ENCODE results near the gene DDB1.
A peak's percentile ranks its signal among the peaks of the same experiment; 100 is the strongest.

The DDB1 gene

DNA sequence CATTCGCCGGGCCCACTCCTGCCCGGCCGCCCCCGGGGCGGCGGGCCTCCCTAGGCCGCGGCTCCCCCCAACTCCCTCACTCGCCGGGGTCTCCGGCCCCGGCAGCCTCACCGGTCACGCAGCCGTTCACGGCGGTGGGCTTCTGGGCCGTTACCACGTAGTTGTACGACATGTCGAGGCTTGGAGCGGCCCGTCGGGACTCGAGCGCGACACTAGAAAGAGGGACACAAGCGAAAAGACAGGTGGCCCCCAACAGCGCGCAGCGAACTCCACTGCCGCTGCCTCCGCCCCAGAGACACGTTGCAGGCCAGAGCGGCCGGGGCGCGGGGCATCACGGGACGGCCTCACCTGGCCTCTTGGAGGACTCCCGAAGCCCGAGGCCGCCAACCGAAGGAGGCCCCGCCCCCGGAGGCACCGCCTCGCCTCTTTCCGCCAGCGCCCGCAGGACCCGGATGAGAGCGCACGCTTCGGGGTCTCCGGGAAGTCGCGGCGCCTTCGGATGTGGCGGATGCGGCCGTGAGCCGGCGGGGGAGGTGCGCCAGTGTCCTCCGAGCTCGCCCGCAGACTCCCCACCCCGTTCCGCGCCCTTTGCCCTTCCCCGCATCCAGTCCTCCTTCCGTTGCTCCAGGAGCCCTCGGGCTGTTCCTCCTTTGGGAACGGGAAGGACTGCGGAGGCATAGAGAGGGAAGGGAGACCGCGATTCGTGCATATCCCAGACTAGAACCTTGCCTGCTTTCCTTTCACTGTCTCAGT is at the start of gene DDB1, which contains the start of gene TKFC:
DDB1 (minus strand) TSS at position 309 of the 753 bp plus-strand sequence; CDS start at position 172, 137 bp downstream.
TKFC (plus strand) TSS at position 432 of the 753 bp plus-strand sequence. CDS start 1,501 bp downstream, outside the sequence.
- DNase-seq = peak; percentile 95

DNA sequence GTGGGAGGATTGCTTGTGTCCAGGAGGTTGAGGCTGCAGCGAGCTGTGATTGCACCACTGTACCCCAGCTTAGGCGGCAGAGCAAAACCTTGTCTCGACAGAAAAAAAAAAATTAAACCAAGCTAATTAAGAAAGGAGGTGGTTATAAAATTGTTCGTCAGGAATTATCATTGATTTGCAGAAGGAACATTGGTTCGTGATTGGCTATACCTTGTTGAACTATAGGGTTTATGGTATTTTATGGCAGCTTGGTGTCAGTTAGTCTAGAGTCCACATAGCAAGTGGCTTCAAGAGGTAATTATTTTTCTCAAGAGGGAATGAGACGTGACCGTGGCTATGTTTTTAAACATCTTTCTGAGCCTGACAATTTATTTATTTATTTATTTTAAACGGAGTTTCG is 48.0 kb upstream of the DDB1 start:
- no peak for DNase-seq

DNA sequence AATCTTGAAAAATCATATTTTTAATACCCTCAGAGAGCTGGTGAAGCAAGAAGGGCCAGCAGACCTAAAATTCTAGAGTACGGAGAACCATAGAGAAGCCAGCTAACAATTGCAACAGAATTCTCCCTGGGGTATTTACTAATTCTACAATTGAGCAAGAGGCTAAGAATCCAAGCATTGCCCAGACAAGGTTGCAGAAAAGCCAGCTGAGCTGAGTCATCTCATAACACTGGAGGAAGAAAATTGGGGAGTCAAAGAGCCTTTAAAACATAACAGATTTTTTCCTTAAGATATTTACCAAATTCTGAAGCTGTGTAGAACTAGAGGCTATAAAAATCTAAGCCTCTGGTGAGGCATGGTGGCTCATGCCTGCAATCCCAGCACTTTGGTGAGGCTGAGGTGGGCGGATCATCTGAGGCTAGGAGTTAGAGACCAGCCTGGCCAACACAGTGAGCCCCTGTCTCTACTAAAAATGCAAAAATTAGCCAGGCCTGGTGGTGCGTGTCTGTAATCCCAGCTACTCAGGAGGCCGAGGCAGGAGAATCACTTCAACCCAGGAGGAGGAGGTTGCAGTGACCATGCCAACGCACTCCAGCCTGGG is 45.9 kb upstream of the DDB1 start:
- DNase-seq = no peak

DNA sequence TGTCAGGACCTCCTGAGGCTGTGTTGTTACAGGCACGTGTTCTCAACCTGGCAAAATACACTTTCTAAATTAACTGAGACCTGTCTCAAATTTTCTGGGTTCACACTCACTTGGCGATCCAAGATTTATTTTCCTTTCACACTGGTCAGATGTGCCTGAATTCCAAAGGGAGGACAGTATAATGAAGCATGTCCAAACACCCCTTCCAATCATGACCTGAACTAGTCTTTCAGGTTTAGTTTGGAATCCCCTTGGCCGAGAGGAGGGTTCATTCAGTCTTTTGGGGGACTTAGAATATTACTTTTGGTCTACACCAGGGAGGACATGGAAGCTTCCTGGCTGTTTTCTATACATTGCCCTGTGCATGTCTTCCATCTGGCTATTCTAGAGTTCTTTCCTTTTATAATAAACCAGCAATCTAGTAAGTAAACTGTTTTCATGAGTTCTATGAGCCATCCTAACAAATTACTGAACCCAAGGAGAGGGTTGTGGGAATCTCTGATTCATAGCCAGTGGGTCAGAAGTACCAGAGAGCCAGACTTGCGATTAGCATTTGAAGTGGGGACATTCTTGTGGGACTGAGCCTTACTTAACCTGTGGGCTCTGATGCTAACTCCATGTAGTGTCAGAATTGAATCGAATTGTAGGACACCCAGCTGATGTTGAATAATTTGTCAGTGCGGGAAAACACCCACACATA is 44.7 kb upstream of the DDB1 start:
- no peak for DNase-seq

DNA sequence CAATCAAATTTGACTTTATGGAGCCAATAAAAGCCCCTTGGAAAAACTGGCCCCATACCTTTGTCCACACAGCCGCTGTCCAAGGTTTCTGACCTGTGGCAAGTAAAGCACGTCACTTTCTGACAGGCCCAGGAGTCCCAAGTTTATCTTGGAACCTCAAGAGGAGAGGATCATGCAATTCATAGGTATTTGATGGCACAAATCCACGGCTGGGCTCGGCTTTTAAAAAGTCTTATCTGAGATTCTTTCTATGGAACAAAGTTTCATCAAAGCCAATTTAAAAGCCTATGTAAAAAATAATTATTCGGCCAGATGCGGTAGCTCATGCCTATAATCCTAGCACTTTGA is 42.8 kb upstream of the DDB1 start:
- no peak for DNase-seq

DNA sequence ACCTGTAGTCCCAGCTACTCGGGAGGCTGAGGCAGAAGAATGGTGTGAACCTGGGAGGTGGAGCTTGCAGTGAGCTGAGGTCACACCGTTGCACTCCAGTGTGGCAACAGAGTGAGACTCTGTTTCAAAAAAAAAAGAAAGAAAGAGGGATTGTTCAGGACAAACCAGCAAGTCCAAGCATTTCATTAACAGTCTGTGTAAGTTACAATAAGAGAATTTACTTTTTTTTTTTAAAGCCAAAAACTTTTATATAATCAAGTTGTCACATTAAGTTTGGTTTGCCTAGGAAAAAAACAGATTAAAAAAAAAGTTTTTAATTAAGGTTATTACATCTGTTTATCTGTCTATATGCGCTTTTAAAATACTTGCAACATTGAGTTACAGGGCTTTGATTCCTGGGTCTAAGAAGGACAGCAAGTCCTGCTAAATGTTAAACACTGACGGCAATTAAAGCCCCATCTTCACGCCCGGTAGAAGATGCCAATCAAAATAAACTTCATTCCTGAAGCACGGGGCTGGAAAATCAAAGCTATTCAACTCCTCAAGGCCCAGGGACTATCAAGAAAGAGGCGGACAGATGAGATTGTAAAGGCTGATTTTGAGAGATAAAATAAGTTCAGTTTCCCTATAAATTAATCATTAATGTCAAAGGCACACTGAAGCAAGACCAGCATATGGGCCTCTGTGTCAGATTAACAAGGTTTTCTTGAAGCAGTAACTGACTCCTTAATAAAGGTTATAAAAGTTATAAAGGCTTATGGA is 39.9 kb upstream of the DDB1 start:
- no peak for DNase-seq

DNA sequence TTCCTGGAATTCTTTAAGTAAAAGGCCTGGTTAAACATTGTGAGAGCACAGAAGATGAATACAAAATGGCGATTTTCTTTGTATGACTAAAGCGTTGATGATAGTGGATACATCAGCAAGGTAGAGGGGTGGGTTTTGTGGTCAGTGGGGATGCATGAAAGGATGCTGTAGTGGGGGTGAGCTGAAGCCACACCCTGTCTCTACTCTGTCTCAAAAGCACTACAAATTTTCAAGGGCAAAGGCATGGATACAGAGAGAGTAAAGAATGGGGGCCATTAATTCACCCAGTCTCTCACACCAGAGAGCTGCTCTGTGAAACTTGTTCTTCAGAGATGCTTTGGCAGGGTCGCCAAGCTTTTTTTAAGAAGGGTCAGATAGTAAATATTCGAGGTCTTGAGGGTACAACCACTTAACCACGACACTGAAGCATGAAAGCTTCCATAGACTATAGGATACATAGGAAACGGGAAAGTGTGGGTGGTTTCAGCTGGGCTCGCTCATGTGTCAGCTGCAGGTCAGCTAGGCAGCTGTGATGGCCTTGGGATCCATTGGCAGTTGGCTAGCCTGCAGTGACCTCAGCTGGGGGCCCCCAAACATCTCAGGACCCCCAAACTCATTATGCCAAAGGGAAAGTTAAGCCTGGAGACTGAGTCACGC is 37.6 kb upstream of the DDB1 start:
- no peak for DNase-seq

DNA sequence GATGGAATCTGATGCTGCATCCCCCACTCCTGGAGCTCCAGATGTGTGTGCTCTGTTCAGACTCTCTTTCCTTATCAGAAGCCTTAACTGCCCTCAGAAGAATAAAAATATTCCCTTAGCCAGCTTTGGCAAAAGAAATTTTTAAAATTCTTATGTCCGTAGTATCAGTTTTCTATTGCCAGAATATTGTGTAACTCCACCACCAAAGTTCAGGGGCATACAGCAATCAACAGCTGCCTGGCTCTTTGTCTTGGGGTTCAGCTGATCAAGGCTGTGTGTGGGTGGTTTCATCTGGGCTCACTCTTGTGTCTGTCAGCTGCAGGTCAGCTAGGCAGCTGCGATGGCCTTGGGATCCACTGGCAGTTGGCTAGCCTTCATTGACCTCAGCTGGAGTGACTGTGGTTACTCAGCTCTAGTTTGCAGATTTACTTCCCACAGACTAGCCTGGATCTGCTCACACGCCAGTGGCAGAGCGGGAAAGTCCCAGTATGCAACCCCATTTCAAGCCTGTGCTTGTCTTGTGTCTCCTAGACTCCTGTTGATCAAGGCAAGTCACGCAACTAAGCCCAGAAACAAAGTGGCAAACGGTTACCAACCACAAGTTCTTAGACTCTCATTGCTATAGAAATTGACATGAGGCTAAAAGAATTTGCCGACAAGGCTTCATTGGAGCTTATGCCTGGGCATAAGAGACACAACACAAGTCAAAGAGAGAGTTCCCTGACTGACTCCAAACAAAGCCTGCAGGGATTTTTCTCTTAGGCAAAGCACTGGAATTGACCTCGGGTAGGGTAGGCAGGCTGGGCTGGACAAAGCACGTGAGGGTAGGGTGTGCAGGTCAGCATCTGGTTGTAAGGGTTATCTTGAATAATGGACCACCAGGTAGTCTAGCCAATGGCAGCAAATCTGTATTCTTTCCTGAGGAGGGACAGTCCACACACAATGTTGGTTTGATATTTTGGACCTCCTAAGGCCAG is 36.8 kb upstream of the DDB1 start:
- no peak for DNase-seq

DNA sequence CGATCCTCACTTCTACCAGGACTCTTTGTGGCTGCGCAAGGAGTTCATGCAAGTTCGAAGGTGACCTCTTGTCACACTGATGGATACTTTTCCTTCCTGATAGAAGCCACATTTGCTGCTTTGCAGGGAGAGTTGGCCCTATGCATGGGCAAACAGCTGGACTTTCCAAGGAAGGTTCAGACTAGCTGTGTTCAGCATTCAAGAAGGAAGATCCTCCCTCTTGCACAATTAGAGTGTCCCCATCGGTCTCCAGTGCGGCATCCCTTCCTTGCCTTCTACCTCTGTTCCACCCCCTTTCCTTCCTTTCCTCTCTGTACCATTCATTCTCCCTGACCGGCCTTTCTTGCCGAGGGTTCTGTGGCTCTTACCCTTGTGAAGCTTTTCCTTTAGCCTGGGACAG is 35.7 kb upstream of the DDB1 start:
- no peak for DNase-seq

DNA sequence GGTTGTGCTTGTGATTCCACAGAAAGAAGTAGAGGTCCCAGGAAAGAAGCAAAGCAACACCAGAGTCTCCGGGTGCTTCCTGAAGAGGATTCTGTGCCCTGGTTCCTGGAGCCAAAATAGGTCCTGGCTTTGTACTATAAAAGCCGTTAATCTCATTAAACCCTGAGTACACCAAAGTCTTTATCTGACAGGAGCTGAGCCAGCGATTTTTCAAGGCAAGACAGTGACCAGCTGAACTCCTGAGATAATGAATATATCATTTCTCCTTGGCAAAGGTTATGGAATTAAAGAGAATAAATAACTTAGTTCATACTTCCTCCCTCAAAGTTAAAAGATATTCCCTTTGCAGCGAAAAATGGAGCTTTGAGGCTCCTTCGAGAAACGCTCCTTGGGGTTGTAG is 34.5 kb upstream of the DDB1 start:
- DNase-seq = no peak

DNA sequence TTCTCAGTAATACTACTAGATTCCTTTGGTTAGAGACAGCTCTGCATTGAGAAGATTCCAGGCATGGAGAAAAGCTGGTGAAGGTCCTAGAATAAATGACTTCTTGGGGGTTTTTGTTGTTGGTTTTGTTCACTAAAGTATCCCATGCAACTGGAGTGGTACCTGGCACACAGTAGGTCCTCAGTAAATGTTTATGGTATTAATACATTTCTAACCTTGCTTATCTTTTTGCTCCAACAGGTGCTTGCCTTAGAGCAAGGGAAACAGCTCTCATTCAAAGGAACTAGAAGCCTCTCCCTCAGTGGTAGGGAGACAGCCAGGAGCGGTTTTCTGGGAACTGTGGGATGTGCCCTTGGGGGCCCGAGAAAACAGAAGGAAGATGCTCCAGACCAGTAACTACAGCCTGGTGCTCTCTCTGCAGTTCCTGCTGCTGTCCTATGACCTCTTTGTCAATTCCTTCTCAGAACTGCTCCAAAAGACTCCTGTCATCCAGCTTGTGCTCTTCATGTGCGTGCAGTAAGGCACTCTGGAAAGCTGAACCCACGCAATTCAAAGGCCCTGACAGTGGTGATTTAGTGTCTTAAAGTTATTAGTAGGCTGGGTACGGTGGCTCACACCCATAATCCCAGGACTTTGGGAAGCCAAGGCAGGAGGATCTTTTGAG is 31.2 kb upstream of the DDB1 start:
- no peak for DNase-seq

DNA sequence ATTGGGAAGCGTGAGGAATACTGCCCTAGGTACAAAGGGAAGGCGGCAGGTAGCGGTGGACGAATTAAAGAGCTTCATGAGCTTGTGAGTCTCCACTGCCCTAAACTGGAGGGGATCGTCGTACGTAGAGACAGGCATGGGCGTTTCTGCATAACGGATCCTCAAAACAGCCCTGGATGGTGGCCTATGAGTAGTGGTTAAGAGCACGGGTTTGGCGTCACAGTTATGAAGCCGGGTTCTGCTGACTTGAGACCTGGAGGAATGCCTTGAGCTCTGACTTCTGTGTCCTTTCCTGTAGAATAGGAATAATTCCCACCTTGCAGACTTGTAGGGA is 29.6 kb upstream of the DDB1 start:
- peak; percentile 29 for DNase-seq

DNA sequence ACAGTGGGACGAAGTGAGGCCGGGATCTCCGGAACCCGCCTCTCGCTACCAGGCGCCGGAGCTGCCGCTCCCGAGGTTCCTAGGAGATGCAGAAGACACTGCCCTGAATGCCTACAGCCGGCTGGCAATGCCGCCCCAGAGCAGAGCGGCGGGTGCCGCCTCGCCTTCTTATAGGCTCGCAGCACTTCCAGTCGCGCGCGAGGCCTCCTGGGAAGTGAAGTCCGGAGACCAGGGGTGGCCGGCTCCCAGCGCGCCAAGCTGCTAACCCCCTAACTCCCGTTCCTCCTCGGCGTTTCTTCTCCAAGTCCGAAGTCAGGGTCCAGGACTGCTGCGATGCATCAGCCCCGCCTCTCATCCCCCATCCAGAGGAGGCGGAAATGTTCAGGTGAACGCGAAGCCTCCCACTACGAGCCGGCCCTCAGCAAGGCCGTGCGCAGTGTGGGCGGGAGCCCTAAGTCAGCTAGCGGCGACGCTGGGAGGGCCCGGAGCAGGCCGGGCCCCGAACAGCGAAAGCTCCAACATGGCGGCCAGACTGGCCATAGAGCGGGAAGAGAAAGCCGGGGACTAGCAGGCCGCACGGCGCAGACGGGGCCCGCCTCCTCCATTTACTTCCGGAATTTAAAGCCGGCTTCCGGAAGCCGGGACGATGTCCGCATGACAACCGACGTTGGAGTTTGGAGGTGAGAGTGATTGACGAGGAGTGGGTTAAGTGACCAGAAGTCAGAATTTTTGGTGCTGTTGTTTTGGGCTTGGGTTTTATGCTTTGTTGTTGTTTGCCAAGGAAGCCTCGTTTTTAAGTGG is 29.0 kb upstream of the DDB1 start, which contains the start of the genes CYB561A3 and TMEM138:
CYB561A3 (minus strand) TSS at position 142 of the 801 bp plus-strand sequence. CDS start 5,169 bp downstream, outside the sequence.
TMEM138 (plus strand) TSS at position 634 of the 801 bp plus-strand sequence. CDS start 2,017 bp downstream, outside the sequence.
- peak; percentile 88 for DNase-seq

DNA sequence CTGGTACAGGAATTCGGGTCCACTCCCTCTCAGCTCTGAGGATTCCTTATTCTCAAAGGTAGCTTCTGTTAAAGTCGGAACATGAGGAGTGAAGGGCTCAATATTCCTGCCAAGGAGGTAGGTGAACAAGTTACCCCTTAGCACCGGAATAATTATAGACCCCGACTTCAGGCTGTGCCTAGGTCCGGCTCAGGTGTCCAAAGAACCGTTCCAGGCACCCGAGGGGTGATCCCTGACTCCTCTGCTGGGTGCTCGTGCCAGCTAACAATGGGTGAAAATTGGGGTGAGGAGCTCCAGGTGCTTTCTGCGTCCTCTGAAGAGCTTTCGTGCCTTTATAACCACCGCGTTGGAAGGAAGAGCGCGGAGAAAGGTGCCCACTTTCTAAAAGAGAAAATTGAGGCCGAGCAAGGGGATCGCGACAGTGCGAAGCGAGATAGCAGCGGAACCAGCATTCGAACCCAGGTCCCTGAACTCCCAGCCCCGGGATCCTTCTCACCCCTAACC is 28.4 kb upstream of the DDB1 start:
- DNase-seq = no peak

DNA sequence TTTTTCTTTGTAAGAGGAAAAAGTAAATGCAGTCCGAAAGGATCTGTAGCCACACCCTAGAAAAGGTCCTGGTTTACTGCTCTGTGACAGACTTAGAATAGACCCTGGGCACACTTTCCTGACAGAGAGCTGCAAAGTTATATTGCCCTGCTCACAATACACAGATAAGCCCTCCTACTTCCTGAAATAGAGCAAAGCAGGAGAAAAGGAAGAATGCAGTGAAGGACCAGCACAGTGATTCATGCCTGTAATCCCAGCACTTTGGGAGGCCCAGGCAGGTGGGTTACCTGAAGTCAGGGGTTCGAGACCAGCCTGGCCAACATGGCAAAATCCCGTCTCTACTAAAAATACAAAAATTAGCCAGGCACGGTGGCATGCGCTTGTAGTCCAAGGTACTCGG is 26.6 kb upstream of the DDB1 start:
- DNase-seq = no peak

DNA sequence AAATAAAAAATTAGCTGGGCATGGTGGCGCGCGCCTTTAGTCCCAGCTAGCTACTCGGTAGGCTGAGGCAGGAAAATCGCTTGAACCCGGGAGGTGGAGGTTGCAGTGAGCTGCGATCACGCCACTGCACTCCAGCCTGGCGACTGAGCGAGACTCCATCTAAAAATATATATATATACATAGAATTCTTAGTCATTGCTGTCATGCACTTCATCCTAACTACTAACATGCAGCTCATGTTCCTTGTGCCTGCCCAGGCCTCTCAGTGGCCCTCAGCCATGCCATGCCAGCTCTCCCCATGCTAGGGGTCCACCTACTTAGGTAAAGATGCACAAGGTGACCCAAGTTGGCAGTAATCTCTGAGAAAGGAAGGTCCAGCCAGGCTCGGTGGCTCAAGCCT is 25.7 kb upstream of the DDB1 start:
- no peak for DNase-seq

DNA sequence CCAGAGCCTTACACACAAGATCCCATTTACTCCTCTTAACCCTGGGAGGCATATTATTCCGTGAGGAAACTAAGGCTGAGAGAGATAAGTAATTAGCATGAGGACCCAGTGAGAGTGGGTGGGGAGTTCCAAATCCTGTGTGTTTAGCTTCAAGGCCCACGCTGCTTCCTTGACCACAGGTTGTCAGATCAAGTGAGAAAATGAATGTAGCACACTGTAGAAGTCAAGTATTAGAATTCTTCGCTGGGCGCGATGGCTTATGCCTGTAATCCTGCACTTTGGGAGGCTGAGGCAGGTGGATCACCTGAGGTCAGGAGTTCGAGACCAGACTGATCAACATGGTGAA is 25.0 kb upstream of the DDB1 start:
- DNase-seq = no peak

DNA sequence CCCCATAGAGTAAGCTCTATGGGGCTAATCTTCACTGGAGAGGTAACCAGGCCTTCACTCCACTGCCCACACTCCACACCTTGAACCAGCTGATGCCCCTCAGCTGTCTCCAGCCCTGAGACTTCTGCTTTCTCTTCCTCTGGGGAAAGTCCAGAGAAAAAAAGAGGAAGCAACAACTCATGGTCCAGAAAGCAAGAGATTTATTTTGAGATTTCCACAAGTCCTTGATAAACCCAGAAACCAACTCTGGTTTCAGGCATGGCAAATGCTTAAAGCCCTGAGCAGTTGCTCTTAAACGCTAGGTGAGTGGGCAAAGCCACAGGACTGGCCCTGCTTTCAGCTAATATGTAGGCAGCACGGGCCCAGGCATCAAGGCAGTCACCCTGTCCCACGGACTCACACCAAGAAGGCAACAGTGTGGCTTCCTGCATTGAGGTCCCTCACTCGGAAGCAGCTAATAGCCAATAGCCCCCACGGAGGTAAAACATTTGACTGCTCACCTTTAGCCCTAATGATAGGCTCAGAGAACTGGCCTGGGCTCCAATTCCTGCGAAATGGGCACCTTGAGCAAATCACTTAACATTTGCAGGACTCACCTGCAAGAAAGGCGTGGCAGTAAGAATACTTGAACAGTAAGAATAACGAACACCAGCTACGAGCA is 24.5 kb upstream of the DDB1 start:
- peak; percentile 71 for DNase-seq

DNA sequence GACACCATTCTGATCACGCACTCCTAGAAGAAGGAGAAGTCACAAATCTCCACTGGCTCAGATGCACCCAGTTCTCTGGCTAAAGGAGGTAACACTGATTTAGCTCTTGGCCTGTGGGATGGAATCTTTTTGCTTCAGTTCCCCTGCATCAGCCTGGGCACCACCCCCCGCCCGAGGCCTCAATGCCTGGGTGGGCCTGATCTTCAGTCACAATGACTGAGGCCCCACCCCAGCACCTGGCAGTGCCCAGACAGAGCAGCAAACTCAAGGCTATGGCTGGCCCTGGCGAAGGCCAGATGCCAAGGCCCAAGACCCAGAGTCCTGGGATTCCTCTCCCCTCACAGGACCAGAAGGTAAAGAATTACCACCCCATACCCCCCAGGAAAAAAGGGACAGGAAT is 23.8 kb upstream of the DDB1 start:
- DNase-seq = peak; percentile 26
